SW480 (cell line): ENCODE data around the gene LRRC28.
"Not testable (repeated sequence)": the region's sequence is repeated elsewhere in the genome, so short reads cannot be mapped to it uniquely, and the experiment has no call there.

Experiments
- DNase-seq: peaks from one replicate; pipeline ENCODE4 v3.0.0-alpha.2; 2016; ENCODE audit warnings: low spot score

The LRRC28 gene

DNA sequence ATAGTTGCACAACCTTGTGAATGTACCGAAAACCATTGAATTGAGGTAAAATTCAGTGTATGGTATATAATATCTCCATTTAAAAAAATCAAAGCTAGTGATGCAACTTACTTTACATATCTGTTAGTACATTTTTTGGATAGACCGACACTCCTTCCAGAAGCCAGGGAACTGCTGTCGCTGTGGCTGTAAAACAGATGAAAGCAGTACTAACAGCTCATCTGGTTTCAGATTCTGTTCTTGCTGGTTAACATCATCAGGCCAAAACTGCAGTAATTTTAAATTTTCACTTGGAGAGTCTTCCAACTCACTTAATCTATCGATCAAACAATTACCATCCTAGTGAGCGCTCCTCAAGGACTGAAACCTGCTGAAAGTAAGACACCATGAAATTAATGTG lies 145.1 kb downstream of the LRRC28 start:
- no peak for DNase-seq

GRCh38 chr15:99399061-99399460 lies 147.8 kb downstream of the LRRC28 start:
- DNase-seq, result no peak

DNA sequence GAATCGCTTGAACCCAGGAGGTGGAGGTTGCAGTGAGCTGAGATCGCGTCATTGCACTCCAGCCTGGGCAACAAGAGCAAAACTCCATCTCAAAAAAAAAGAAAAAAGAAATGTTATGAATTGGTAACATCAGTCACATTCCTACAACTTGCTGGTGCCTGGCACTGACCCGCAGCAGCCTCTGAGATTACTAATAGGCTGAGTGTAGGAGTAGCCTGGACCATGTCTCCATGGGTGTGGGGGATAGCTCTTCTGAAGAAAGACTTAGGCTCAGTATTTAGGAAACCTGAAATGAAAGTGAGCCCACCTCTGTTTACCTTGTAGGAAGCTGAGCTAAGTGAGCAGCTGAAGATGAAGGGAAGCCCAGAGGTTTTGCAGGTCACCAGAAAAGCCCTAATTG lies 148.3 kb downstream of the LRRC28 start:
- DNase-seq, result no peak

- DNase-seq, result not testable (repeated sequence)
These were observed 149.9 kb downstream of the LRRC28 start for GRCh38 chr15:99401216-99401615.

- no peak for DNase-seq
These were observed 150.9 kb downstream of the LRRC28 start for GRCh38 chr15:99402014-99402729.

DNA sequence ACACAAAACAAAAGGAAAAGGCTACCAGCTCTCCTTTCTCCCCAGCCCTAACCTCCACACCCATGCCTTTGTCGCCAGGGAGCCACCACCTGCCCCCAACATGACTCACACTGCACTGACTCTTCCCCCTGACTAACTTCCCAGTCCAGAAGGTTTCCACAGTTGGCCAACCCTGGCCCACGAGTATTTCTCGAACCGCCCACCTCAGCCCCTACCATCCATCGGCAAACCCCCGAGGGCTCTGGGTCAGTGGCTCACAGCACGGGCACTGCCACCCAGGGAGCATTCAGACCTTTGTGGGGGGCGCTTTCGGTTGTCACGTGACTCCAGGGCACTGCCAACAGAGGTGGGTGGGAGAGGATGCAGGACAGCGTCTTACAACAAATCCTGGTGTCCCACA lies 152.3 kb downstream of the LRRC28 start:
- peak; percentile 26 for DNase-seq

DNA sequence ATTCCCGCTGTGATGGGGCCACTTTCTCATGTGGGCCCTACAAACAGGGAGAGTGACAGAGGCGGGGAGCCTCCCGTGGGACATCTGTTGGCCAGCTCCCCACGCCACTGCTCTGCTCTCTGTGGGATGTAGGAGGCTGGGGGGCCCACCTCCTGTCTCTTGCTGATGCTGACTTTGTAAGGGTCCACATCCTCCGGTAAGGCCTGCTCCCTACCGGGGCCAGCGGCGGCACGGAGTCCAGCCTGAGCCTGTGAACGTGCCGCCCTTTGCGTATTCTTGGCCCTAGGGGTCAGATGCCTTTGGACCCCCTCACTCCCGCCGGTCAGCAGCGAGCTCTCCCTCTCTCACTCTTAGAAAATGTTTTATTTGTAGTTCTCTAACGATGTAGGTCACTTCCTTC lies 153.2 kb downstream of the LRRC28 start:
- no peak for DNase-seq

DNA sequence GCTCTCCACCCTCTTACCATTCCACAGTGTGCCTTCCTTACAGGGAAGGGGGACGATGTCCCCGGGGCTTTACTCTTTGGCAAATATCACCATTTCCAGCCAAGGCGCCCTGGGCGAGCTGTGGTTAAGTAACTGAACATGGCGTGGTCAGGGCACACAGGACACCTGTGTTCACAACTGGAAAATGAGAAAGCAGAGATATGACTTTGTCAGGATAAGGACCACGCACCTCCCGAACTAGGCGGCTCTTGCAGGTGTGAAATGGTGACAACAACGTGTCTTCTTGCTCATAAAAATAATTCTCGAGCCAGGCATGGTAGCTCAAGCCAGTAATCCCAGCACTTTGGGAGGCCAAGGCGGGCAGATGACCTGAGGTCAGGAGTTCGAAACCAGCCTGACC lies 154.8 kb downstream of the LRRC28 start:
- no peak for DNase-seq

GRCh38 chr15:99406716-99407487 lies 155.6 kb downstream of the LRRC28 start:
- no peak for DNase-seq

- DNase-seq, result no peak
These were observed 156.4 kb downstream of the LRRC28 start for GRCh38 chr15:99407716-99408115.

DNA sequence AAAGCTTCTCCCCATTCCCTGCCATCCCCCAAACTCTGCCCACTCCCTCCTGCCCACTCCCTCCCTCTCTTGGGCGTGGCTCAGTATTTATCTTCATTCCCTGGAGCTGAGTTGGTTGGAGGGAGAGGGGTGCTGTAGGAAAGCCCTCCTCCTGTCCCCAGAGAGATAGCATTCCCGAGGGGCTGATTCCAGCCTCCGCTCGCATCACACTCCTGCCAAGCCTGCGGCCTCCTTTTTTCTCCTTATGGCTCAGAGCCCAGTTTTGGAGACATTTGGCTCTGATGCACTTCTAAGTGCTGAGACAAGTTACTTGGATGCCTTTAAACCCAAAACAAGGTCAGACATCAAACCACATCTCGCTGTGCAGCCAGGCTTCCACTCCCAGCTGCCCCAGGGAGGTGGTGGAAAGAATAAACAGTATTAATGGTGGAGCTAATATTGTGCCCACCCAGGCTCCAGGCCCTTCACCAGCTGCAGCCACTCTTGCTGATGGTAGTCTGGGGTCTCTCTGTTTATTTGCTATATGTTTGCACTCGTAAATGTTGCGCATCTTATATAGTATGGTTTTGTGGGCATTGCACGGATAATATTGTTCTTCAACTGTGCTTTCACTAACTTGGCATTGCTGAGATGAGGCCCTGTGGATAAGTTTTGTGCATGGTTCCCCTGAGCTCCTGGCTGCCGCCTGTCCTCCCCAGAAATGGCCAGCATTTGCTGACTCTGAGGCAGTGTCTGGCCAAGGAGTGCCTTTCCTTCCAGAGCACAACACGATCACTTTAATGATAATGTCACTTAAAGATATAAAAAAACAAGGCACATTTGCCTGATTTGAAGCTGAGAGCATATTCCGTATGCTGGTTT lies 157.2 kb downstream of the LRRC28 start:
- DNase-seq, result no peak

DNA sequence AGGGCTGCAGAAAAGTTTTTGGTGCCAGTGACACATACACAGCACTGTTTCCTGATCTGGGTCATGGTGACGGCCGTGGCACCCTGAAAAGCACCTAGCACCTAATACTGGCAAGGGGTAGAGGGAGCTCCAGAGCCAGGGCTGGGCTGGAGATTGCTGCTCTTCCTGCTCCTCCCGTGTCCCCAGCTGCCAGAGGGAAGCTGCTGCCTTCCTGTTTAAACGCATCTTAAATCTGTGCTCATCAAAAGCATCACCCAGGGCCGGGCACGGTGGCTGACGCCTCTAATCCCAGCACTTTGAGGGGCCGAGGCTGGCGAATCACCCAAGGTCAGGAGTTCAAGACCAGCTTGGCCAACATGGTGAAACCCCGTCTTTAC lies 157.8 kb downstream of the LRRC28 start:
- DNase-seq, result peak; percentile 57

- no peak for DNase-seq
These were observed 158.3 kb downstream of the LRRC28 start for GRCh38 chr15:99409560-99409959.

GRCh38 chr15:99410477-99410876 lies 159.2 kb downstream of the LRRC28 start:
- no peak for DNase-seq

DNA sequence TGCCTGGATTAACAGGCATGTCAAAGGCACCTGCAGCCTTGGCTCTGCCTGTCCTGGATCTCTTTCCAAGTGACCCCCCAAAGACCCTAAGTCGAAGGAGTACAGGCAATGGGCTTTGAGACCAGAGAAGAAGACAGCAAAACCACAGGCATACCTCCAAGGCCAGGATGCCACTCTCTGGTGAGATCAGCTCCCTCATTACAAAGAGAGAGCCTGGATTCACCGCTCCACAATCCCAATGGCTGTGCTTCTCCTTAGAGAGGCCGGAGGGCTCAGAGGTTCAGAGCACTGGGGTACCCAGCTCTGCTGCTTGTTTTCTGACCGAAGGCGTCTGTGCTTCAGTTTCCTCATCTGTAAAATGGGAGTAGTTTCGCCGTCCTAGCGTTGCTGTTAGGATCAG lies 160.0 kb downstream of the LRRC28 start:
- no peak for DNase-seq

DNA sequence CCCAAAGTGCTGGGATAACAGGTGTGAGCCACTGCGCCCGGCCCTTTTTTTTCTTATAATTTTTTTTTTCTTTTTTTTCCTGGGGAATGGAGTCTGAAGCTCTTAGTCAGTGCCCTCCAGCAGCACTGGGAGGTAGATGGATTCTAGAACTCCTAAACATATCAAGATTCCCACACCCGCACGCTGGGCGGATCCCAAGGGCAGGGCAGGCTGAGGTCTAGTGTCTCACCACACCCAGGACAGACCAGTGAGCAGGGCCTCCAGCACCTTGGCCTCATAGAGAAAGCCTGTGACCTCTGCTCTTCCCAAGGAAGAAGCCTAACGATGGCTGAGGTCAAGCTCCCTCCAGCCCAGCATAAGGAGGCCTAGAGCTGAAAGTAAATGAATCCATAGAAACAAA lies 160.8 kb downstream of the LRRC28 start:
- no peak for DNase-seq

DNA sequence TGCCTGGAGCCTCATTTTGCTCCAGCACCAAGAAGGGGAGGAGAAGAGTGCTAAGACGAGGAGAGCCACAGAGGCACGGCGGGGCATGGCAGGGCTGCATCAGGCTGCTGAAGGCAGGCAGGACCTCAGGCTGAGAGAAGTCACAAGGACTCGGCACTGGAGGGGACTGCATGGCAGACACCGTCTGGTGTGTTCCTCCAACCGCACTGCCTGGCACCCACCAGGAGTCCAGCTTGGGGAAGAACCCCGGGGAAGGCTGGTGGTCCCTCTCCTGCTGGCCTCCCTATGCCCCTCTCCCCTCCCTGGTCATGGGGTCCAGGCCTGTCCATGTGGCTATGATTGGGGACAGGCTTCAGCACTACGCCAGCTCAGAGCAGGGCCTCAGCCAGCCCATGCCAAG lies 161.3 kb downstream of the LRRC28 start:
- DNase-seq, result no peak

- DNase-seq, result no peak
These were observed 162.9 kb downstream of the LRRC28 start for GRCh38 chr15:99413955-99414754.

DNA sequence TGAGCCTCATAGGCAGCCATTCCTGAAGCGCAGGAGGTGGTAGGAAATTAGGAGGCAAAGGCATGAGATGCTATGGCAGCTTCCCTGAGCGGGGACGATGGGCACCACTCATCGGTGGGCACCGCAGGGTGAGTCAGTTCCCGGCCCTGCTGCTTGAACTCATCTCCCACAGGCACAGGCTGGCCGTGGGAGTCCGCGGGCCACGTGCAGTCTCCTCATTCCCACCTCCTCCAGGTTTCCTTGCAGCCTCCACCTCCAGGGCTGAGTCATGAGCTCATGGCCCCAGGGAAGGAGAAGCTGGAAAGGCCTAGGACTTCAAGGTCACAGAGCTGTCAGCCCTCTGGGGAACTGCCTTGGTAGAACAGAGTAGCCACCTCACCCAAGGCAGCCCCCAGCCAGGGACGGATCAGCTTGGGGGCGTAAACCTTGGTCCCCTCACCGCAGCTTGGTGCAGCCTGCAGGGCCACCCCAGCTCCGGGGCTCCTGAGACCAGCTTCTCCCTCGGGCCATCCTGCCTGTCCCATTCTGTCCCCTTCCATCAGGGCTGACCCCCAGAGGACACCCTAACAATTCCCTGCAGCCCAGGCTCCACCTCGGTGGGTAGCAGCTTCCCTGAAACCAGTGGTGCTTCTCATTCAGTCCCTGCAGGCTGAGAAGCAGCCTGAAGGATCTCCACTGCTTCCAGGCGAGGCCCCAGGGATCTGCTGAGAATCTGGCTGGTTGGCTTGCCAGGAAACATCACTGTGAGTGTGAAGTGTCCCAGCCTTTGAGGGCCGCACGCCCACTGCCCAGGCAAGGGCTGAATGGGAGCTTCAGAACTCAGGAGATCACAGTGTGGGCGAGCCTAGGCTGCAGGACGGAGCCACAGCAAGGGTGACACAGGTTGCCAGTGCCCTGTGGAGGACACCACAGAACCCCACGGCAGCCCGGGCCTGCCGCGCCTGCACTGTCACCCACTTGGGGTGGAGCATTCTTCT lies 163.8 kb downstream of the LRRC28 start:
- DNase-seq, result no peak
